SU-DHL-6 (cell line): ENCODE measurements around the gene PKD1L1.

Experiments
- EZH2phosphoT487 ChIP-seq: fragments of 200-600 bp; sonication (generic), shearing (Covaris generic); conservative IDR thresholded peaks from 2 replicates; pipeline ENCODE4 v1.6.1; 2018; ENCODE audit warnings: mild to moderate bottlenecking, antibody characterized with exemption, low read length, moderate library complexity, mixed read lengths
- TF ChIP-seq, protein P1 (sequence below): fragments of 200-600 bp; sonication (generic); IDR thresholded peaks from one replicate; pipeline ENCODE4 v1.5.1; 2017; ENCODE audit warnings: antibody characterized with exemption, mild to moderate bottlenecking, low read length, moderate library complexity; ENCODE audit not compliant: insufficient read depth, poor library complexity, severe bottlenecking

DNA sequence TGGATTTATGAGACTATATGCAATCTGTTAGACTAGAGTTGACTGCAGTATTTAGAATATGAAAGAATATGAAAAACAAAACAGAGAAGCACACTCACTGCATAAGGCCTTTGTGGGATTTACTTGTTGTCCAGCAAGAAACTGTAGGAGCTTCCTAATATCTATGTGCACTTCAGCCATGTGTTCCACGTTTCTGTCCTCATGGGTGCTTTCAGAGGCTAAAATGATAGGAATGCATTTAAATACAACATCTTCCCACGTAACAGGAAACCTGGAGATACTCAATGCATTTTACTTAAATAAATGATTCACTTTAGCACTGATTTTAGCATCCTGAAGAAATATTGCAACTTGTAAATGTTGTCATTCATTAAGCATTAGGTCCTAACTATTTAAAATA is 19.4 kb upstream of the PKD1L1 start:
- TF ChIP-seq, protein P1, sequence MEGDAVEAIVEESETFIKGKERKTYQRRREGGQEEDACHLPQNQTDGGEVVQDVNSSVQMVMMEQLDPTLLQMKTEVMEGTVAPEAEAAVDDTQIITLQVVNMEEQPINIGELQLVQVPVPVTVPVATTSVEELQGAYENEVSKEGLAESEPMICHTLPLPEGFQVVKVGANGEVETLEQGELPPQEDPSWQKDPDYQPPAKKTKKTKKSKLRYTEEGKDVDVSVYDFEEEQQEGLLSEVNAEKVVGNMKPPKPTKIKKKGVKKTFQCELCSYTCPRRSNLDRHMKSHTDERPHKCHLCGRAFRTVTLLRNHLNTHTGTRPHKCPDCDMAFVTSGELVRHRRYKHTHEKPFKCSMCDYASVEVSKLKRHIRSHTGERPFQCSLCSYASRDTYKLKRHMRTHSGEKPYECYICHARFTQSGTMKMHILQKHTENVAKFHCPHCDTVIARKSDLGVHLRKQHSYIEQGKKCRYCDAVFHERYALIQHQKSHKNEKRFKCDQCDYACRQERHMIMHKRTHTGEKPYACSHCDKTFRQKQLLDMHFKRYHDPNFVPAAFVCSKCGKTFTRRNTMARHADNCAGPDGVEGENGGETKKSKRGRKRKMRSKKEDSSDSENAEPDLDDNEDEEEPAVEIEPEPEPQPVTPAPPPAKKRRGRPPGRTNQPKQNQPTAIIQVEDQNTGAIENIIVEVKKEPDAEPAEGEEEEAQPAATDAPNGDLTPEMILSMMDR = no peak
- TF ChIP-seq EZH2phosphoT487 = no peak
